Measurements from ENCODE around the gene ZNF804B.

The ZNF804B gene

DNA sequence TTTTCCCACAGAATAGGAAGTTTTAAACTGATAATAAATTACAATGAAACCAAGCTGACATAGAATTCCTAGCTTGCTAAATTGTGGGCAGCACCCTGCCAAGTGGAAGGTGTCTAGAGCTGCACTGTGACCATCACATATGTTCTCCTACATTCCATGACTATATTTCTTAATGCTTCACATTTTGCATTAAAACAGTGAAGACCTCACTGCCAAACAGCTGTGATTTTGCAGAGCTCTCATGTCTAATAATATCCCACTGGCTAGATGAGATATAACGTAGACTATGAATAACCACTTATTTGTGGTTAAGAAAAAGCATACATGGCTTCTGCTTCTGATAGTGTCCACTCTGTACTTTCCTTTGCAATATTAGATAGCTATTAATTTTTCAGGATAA is 264.4 kb downstream of the ZNF804B start:
- ATAC-seq = no peak
- TF ChIP-seq, protein P1, sequence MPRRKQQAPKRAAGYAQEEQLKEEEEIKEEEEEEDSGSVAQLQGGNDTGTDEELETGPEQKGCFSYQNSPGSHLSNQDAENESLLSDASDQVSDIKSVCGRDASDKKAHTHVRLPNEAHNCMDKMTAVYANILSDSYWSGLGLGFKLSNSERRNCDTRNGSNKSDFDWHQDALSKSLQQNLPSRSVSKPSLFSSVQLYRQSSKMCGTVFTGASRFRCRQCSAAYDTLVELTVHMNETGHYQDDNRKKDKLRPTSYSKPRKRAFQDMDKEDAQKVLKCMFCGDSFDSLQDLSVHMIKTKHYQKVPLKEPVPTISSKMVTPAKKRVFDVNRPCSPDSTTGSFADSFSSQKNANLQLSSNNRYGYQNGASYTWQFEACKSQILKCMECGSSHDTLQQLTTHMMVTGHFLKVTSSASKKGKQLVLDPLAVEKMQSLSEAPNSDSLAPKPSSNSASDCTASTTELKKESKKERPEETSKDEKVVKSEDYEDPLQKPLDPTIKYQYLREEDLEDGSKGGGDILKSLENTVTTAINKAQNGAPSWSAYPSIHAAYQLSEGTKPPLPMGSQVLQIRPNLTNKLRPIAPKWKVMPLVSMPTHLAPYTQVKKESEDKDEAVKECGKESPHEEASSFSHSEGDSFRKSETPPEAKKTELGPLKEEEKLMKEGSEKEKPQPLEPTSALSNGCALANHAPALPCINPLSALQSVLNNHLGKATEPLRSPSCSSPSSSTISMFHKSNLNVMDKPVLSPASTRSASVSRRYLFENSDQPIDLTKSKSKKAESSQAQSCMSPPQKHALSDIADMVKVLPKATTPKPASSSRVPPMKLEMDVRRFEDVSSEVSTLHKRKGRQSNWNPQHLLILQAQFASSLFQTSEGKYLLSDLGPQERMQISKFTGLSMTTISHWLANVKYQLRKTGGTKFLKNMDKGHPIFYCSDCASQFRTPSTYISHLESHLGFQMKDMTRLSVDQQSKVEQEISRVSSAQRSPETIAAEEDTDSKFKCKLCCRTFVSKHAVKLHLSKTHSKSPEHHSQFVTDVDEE (CRISPR knock-in tag; IDR thresholded peaks at IDR 0.05) = no peak
- TF ChIP-seq GLIS3 (CRISPR knock-in tag; IDR thresholded peaks at IDR 0.05) = no peak
- TF ChIP-seq TCF4 (CRISPR knock-in tag; IDR thresholded peaks at IDR 0.05; ENCODE audit: borderline replicate concordance) = no peak
- no peak for TF ChIP-seq ARNTL (CRISPR knock-in tag; IDR thresholded peaks at IDR 0.05; ENCODE audit: borderline replicate concordance, low read depth)
- TF ChIP-seq BACH2 (CRISPR knock-in tag; IDR thresholded peaks at IDR 0.05; ENCODE audit: borderline replicate concordance) = no peak
- no peak for TF ChIP-seq ISL1 (CRISPR knock-in tag; IDR thresholded peaks at IDR 0.05)
- TF ChIP-seq OSR1 (CRISPR knock-in tag; IDR thresholded peaks at IDR 0.05) = no peak
- no peak for TF ChIP-seq TOX (CRISPR knock-in tag; IDR thresholded peaks at IDR 0.05; ENCODE audit: borderline replicate concordance)
- TF ChIP-seq, protein P2, sequence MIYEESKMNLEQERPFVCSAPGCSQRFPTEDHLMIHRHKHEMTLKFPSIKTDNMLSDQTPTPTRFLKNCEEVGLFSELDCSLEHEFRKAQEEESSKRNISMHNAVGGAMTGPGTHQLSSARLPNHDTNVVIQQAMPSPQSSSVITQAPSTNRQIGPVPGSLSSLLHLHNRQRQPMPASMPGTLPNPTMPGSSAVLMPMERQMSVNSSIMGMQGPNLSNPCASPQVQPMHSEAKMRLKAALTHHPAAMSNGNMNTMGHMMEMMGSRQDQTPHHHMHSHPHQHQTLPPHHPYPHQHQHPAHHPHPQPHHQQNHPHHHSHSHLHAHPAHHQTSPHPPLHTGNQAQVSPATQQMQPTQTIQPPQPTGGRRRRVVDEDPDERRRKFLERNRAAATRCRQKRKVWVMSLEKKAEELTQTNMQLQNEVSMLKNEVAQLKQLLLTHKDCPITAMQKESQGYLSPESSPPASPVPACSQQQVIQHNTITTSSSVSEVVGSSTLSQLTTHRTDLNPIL (CRISPR knock-in tag; IDR thresholded peaks at IDR 0.05; ENCODE audit: low read depth) = no peak
- TF ChIP-seq CSDC2 (CRISPR knock-in tag; IDR thresholded peaks at IDR 0.05) = no peak
- no peak for TF ChIP-seq SNAI2 (CRISPR knock-in tag; IDR thresholded peaks at IDR 0.05)
- no peak for TF ChIP-seq ZNF70 (CRISPR knock-in tag; IDR thresholded peaks at IDR 0.05)
- TF ChIP-seq, protein P3, sequence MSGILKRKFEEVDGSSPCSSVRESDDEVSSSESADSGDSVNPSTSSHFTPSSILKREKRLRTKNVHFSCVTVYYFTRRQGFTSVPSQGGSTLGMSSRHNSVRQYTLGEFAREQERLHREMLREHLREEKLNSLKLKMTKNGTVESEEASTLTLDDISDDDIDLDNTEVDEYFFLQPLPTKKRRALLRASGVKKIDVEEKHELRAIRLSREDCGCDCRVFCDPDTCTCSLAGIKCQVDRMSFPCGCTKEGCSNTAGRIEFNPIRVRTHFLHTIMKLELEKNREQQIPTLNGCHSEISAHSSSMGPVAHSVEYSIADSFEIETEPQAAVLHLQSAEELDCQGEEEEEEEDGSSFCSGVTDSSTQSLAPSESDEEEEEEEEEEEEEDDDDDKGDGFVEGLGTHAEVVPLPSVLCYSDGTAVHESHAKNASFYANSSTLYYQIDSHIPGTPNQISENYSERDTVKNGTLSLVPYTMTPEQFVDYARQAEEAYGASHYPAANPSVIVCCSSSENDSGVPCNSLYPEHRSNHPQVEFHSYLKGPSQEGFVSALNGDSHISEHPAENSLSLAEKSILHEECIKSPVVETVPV (CRISPR knock-in tag; IDR thresholded peaks at IDR 0.05) = no peak
- no peak for TF ChIP-seq RARB (CRISPR knock-in tag; IDR thresholded peaks at IDR 0.05)
- TF ChIP-seq ZNF8 (CRISPR knock-in tag; IDR thresholded peaks at IDR 0.05) = no peak
- TF ChIP-seq, protein P4, sequence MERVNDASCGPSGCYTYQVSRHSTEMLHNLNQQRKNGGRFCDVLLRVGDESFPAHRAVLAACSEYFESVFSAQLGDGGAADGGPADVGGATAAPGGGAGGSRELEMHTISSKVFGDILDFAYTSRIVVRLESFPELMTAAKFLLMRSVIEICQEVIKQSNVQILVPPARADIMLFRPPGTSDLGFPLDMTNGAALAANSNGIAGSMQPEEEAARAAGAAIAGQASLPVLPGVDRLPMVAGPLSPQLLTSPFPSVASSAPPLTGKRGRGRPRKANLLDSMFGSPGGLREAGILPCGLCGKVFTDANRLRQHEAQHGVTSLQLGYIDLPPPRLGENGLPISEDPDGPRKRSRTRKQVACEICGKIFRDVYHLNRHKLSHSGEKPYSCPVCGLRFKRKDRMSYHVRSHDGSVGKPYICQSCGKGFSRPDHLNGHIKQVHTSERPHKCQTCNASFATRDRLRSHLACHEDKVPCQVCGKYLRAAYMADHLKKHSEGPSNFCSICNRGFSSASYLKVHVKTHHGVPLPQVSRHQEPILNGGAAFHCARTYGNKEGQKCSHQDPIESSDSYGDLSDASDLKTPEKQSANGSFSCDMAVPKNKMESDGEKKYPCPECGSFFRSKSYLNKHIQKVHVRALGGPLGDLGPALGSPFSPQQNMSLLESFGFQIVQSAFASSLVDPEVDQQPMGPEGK (CRISPR knock-in tag; IDR thresholded peaks at IDR 0.05; ENCODE audit: borderline replicate concordance) = no peak
- no peak for TF ChIP-seq ESRRG (CRISPR knock-in tag; IDR thresholded peaks at IDR 0.05)
- no peak for TF ChIP-seq ZFP30 (CRISPR knock-in tag; IDR thresholded peaks at IDR 0.05)
- no peak for TF ChIP-seq ZC3H10 (CRISPR knock-in tag; IDR thresholded peaks at IDR 0.05)

DNA sequence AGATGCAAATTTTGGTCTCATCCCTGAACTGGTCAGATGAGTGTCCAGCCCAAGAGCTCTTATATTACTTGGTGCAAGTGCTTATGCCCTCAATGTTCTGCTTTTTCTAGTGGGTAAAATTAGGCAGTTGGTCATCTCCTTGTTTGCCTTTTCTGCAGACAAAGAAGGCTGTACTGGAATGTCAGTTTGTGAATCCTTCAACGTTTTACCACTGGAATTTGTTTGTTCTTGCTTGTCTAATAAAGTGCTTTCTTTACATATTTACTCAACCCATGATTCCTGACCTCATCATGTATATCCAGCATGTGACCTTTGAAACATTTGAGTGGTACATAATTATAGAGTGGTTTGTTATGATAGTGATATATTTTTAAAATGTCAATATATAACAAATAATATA is 268.3 kb downstream of the ZNF804B start:
- TF ChIP-seq RARB (CRISPR knock-in tag; IDR thresholded peaks at IDR 0.05) (no peak), TOX (CRISPR knock-in tag; IDR thresholded peaks at IDR 0.05; ENCODE audit: borderline replicate concordance) (no peak), ZC3H10 (CRISPR knock-in tag; IDR thresholded peaks at IDR 0.05) (no peak), GLIS3 (CRISPR knock-in tag; IDR thresholded peaks at IDR 0.05) (no peak), ISL1 (CRISPR knock-in tag; IDR thresholded peaks at IDR 0.05) (no peak), ESRRG (CRISPR knock-in tag; IDR thresholded peaks at IDR 0.05) (no peak), ZFP30 (CRISPR knock-in tag; IDR thresholded peaks at IDR 0.05) (no peak), ZNF565 (CRISPR knock-in tag; conservative IDR thresholded peaks at IDR 0.05; ENCODE audit: low read depth) (no peak), TCF4 (CRISPR knock-in tag; IDR thresholded peaks at IDR 0.05; ENCODE audit: borderline replicate concordance) (no peak), ZFP3 (CRISPR knock-in tag; IDR thresholded peaks at IDR 0.05) (no peak), BACH2 (CRISPR knock-in tag; IDR thresholded peaks at IDR 0.05; ENCODE audit: borderline replicate concordance) (no peak), CSDC2 (CRISPR knock-in tag; IDR thresholded peaks at IDR 0.05) (no peak), SNAI2 (CRISPR knock-in tag; IDR thresholded peaks at IDR 0.05) (no peak), ZNF70 (CRISPR knock-in tag; IDR thresholded peaks at IDR 0.05) (no peak)
- TF ChIP-seq, protein P5, sequence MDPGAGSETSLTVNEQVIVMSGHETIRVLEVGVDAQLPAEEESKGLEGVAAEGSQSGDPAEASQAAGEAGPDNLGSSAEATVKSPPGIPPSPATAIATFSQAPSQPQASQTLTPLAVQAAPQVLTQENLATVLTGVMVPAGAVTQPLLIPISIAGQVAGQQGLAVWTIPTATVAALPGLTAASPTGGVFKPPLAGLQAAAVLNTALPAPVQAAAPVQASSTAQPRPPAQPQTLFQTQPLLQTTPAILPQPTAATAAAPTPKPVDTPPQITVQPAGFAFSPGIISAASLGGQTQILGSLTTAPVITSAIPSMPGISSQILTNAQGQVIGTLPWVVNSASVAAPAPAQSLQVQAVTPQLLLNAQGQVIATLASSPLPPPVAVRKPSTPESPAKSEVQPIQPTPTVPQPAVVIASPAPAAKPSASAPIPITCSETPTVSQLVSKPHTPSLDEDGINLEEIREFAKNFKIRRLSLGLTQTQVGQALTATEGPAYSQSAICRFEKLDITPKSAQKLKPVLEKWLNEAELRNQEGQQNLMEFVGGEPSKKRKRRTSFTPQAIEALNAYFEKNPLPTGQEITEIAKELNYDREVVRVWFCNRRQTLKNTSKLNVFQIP (CRISPR knock-in tag; IDR thresholded peaks at IDR 0.05; ENCODE audit: borderline replicate concordance, low read depth) = no peak
- TF ChIP-seq, protein P4 (CRISPR knock-in tag; IDR thresholded peaks at IDR 0.05; ENCODE audit: borderline replicate concordance) = no peak
- TF ChIP-seq, protein P3 (CRISPR knock-in tag; IDR thresholded peaks at IDR 0.05) = no peak
- TF ChIP-seq, protein P1 (CRISPR knock-in tag; IDR thresholded peaks at IDR 0.05) = no peak
- ATAC-seq = no peak

Measured in SK-N-SH treated with all-trans-retinoic acid at 6 μM for 48 hours (cell line).